H1 (cell line): Measurements from ENCODE around the gene SERPINB2. TPM values are rescaled to one million over a fixed set of nuclear protein-coding genes. Genes with fewer than 3 reads are reported as not detected.

Source experiments
- ATF3 ChIP-seq: IDR thresholded peaks from 2 replicates; pipeline ENCODE4 v1.6.1; 2011; ENCODE audit warnings: low read depth, mild to moderate bottlenecking, low read length; ENCODE audit not compliant: insufficient read depth
- BACH1 ChIP-seq: IDR thresholded peaks from 2 replicates; pipeline ENCODE4 v1.6.1; 2012; ENCODE audit warnings: low read length, improper control_type of control experiment
- BCL11A ChIP-seq, 2 experiments: IDR thresholded peaks; one replicate each; pipeline ENCODE4 v1.6.1; 2011; ENCODE audit warnings: low read depth in 2 of 2, low read length in 2 of 2, mild to moderate bottlenecking in 2 of 2
- CHD1 ChIP-seq: IDR thresholded peaks from 2 replicates; pipeline ENCODE4 v1.6.1; 2012; ENCODE audit warnings: low read depth, low read length, improper control_type of control experiment
- EGR1 ChIP-seq: IDR thresholded peaks from 2 replicates; pipeline ENCODE4 v1.6.1; 2011; ENCODE audit warnings: low read depth, low read length, borderline replicate concordance
- TCF12 ChIP-seq: IDR thresholded peaks from 2 replicates; pipeline ENCODE4 v1.6.1; 2011; ENCODE audit warnings: low read depth, mild to moderate bottlenecking, low read length
- TEAD4 ChIP-seq: IDR thresholded peaks from 2 replicates; pipeline ENCODE4 v1.6.1; 2012; ENCODE audit warnings: low read depth, low read length, inconsistent platforms, mixed read lengths
- polyA plus RNA-seq, 7 experiments: library from polyadenylated mRNA; depleted of rRNA in 3 of 7; stranded (reverse) in 5 of 7; unstranded in 2 of 7; fragments of >200 nt in 5 of 7; fragments of 200-250 nt in 2 of 7; gene quantifications; 1 replicate in 5 of 7; 2 replicates in 1 of 7; 4 replicates in 1 of 7; pipeline versions ENCODE4 v1.2.1 to v1.2.3, GENCODE V29; 2011 to 2013; ENCODE audit warnings: missing spikeins in 2 of 7, mixed read lengths in 2 of 7
- total RNA-seq: library from RNA; stranded (reverse); fragmentation: NEBNext Ultra II Directional; extraction: Animal tissue kit (Norgen Biotek cat#: 25700); gene quantifications from 2 replicates; pipeline ENCODE4 v1.2.1, GENCODE V29; 2021

Gene SERPINB2
- total and polyA plus RNA-seq, 2 of the 8 experiments (the other 6 are each of a cell fraction or from before 2014, with no cell fraction given), result not detected

GRCh38 chr18:63868546-63868945, 19.0 kb upstream of the SERPINB2 start (continued):
- TF ChIP-seq ATF3 (no peak), TCF12 (no peak), TEAD4 (no peak), CHD1 (no peak), BACH1 (no peak), BCL11A (IDR thresholded peaks at IDR 0.05; ENCODE audit: low read depth in 2 of 2, low read length in 2 of 2) (no peak), EGR1 (no peak)
